Aorta (tissue), 5 donors: ENCODE measurements around the gene P2RY6. TPM values are rescaled to one million over a fixed set of nuclear protein-coding genes. Genes with fewer than 3 reads are reported as not detected.
A peak's percentile ranks its signal among the peaks of the same experiment; 100 is the strongest.

Source experiments
- ATAC-seq: fragments of 200-7000 bp; cut with Tn5 transposase; one replicate; pipeline ENCODE4 v1.9.1; 2022; ENCODE audit warnings: moderate library complexity; ENCODE audit not compliant: low FRiP score
- DNase-seq, 2 donors: peaks; one replicate each; pipeline ENCODE4 v3.0.0-alpha.2; 2020
- H3K27ac ChIP-seq, 2 donors: one replicate each; pipeline ENCODE4 v1.5.1; 2013; ENCODE audit warnings: low read length in 2 of 2, mild to moderate bottlenecking in 2 of 2, moderate library complexity in 2 of 2, control low read depth in 1 of 2, inconsistent platforms in 1 of 2, low read depth in 1 of 2
- H3K27me3 ChIP-seq, 2 donors: one replicate each; pipeline ENCODE4 v1.6.1; 2013; ENCODE audit warnings: control low read depth in 1 of 2, low read length in 1 of 2, mild to moderate bottlenecking in 1 of 2, moderate library complexity in 1 of 2; ENCODE audit not compliant: insufficient read depth in 2 of 2, control insufficient read depth in 1 of 2
- H3K36me3 ChIP-seq, 2 donors: one replicate each; pipeline ENCODE4 v1.6.1; 2013; ENCODE audit warnings: control low read depth in 1 of 2, low read length in 1 of 2, mild to moderate bottlenecking in 1 of 2; ENCODE audit not compliant: insufficient read depth in 2 of 2, control insufficient read depth in 1 of 2
- H3K4me1 ChIP-seq, 2 donors: one replicate each; pipeline ENCODE4 v1.6.1; 2013; ENCODE audit warnings: low read length in 2 of 2, control low read depth in 1 of 2, mild to moderate bottlenecking in 1 of 2, moderate library complexity in 1 of 2; ENCODE audit not compliant: insufficient read depth in 2 of 2, control insufficient read depth in 1 of 2
- H3K4me3 ChIP-seq, 2 donors: one replicate each; pipeline ENCODE4 v1.5.1; 2013; ENCODE audit warnings: low read length in 2 of 2, control low read depth in 1 of 2, mild to moderate bottlenecking in 1 of 2
- H3K9me3 ChIP-seq: one replicate; pipeline ENCODE4 v1.6.1; 2013; ENCODE audit warnings: mild to moderate bottlenecking, low read length; ENCODE audit not compliant: control insufficient read depth
- WGBS, 2 donors: extraction: QIAGEN DNeasy Blood & Tissue Kit; methylation state at CpG; one replicate each; pipeline ENCODE4 v1.1.7; 2013; 5-methylcytosine and 5-hydroxymethylcytosine counted together
- intact Hi-C, 2 donors: fragments of 100-400 bp; cut with DNase I; formaldehyde crosslinking; loops; one replicate each; pipeline versions ENCODE4 v1.14.2 to v1.15.0; 2022
- polyA plus RNA-seq, 2 donors: library from polyadenylated mRNA; stranded (reverse); fragments of 200-250 nt; gene quantifications; one replicate each; pipeline ENCODE4 v1.2.3, GENCODE V29; 2013
- total RNA-seq, 2 donors: library from RNA; stranded (reverse); fragmentation: NEBNext Ultra II Directional; extraction: Animal tissue kit (Norgen Biotek cat#: 25700); gene quantifications; one replicate each; pipeline ENCODE4 v1.2.1, GENCODE V29; 2021
- donor health status: healthy with polysubstance abuse.
- donor health status: Bipolar disorder and iron deficiency.
- donor health status: DM: no; HTN: no; CAD: no.
- donor health status: DM: no; HTN: no; CAD: no.
- donor health status: DM: yes; HTN: yes; CAD: no.

The P2RY6 gene
- total and polyA plus RNA-seq, 4 donors, result 2.5 to 12.0 (median 5.2) TPM

DNA sequence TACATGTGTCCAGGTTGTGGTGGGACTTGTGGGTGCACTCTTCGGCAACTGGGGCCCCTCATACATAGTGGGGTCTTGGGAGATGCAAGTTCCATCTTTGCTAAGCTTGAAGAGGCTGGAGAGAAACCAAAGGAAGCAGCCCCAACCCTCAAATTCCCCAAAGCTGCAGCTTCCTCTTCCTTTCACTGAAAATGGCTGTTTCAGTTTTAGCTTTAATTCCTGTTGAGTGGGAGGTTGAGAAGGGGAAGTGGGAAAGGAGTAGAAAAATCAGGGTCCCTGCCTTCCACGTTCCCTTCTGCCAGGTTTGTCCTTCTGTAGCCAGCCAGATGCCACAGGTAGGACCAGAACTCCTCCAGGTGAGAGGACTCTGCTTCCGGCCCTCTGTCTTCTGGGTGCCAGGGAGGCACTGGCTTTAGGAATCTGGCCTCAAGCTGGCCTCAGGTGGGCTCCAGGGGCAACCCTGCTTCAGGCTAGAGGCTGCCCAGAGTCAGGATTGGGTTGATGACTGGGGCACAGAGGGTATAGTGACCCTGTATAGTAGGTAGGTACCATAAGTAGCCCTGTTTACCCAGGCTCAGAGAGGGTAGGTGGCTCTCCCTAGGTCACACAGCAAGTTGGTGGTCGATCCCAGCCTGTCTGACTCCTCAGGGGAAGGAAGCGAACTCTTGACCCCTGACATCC is 16.2 kb downstream of the P2RY6 start:
- ATAC-seq (peak; percentile 3), DNase-seq (peak in 1 of 2 donors; percentile 37)
- Histone ChIP-seq H3K4me1 (no peaks in the 10 kb centered on the region), H3K27me3 (no peaks in the 10 kb centered on the region), H3K36me3 (no peaks in the 10 kb centered on the region), H3K4me3 (no peak overlapping the region), H3K27ac (no peak overlapping the region), H3K9me3 (no peaks in the 10 kb centered on the region)
- WGBS, 2 donors, result 71 to 80% methylated on average over 5 of the region's 5 CpGs
- intact Hi-C loops, result loop anchor here (2.0 to 5.0 kb wide), 2 partner anchors 48 to 101 kb away; no protein-coding TSS in a partner anchor

DNA sequence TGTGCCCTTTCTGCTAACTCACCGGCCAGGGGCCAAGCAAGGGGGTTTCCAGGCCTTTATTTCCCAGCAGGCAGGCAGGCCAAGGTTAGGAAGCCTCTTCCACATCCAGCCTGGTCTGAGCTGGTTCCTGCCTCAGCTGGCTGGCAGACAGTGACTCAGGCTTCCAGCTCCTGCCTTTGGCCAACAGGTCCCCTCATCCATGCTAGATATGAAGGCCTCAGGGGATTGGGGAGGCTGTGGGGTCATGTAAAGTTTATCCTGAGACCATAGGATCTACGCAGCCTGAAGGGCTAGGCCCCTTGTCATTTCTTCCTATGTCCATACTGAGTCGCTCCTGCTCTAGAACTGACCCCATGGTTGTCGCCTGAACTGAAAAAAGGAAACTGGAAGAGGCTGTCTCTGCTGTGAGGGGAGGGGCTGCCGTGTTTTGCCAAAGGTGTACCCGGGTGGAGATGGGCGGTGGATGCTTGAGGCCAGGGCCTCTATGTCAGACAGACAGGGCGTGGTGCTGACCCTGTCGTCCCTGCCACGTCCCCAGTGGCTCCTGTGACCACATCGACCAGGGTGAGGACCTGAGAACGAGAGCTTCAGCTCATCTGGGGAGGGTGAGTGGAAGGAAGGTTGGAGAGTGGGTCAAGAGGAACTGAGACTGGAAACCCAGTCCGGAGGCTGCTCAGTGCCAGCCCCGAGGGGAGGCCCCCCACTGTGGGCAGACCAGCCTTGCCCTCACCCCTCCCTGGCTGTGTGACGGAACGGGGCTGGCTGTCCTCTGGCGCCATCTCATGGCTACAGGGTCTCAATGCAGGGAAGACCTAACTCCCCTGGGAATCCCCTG is 17.0 kb downstream of the P2RY6 start:
- ATAC-seq (peak; percentile 91), DNase-seq (peak; percentile 90)
- H3K27ac ChIP-seq, result peak overlapping the region in 1 of 2 donors; percentile 22
- H3K4me1 ChIP-seq, result no peaks in the 10 kb centered on the region
- no peak overlapping the region for H3K4me3 ChIP-seq
- no peaks in the 10 kb centered on the region for H3K36me3 ChIP-seq
- H3K9me3 ChIP-seq, result no peaks in the 10 kb centered on the region
- H3K27me3 ChIP-seq, result no peaks in the 10 kb centered on the region
- intact Hi-C loops, result loop anchor here (1.0 to 5.0 kb wide), 3 partner anchors 48 to 104 kb away; no protein-coding TSS in a partner anchor
- WGBS, 2 donors, result 13 to 15% methylated on average over 17 of the region's 17 CpGs

- ATAC-seq, result no peak
- peak; percentile 43 to 45 for DNase-seq
- 93 to 95% methylated on average over 4 of the region's 4 CpGs for WGBS, 2 donors
- no peak overlapping the region for H3K4me3 ChIP-seq
- intact Hi-C loops, result loop anchor here in 1 of 2 donors (10.0 kb wide), 1 partner anchor 374 kb away; no protein-coding TSS in a partner anchor
- H3K9me3 ChIP-seq, result no peaks in the 10 kb centered on the region
- H3K4me1 ChIP-seq, result no peaks in the 10 kb centered on the region
- no peak overlapping the region for H3K27ac ChIP-seq
- H3K27me3 ChIP-seq, result no peaks in the 10 kb centered on the region
- H3K36me3 ChIP-seq, result no peaks in the 10 kb centered on the region
Measured at GRCh38 chr11:73290536-73290935, 18.4 kb downstream of the P2RY6 start.

DNA sequence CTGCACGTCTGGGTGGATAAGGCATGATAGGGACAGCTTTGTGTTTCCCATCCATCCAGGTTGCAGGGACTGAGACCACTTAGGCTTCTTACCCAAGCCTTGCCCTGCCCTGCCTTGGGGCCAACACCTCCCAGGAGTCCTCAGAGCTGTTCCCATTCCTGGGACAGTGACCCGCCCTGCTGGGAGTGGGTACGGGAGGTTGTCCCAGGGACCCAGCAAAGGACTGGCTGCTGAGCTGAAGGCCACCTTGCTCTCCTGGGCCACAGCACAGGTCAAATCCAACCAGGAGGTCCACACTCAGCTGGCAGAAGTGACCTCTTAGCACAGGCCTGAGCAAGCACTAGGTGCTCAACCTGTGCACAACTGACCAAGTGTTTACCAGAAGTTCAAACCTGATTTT is 19.1 kb downstream of the P2RY6 start:
- Histone ChIP-seq H3K4me1 (no peaks in the 10 kb centered on the region), H3K27me3 (no peaks in the 10 kb centered on the region), H3K36me3 (no peaks in the 10 kb centered on the region), H3K27ac (no peak overlapping the region), H3K9me3 (no peaks in the 10 kb centered on the region), H3K4me3 (no peak overlapping the region)
- WGBS, 2 donors, result 80 to 91% methylated on average over 3 of the region's 3 CpGs
- ATAC-seq (no peak), DNase-seq (peak; percentile 26 to 57)
- intact Hi-C loops, result loop anchor here in 1 of 2 donors (10.0 kb wide), 1 partner anchor 374 kb away; no protein-coding TSS in a partner anchor

- WGBS, 2 donors, result 89 to 90% methylated on average over 12 of the region's 12 CpGs
- H3K4me1 ChIP-seq, result no peaks in the 10 kb centered on the region
- H3K9me3 ChIP-seq, result no peaks in the 10 kb centered on the region
- H3K27ac ChIP-seq, result no peak overlapping the region
- intact Hi-C loops, result loop anchor here in 1 of 2 donors (10.0 kb wide), 1 partner anchor 373 kb away; no protein-coding TSS in a partner anchor
- H3K4me3 ChIP-seq, result no peak overlapping the region
- no peaks in the 10 kb centered on the region for H3K36me3 ChIP-seq
- DNase-seq (peak; percentile 42 to 60), ATAC-seq (no peak)
- no peaks in the 10 kb centered on the region for H3K27me3 ChIP-seq
Measured at GRCh38 chr11:73291781-73292524, 19.8 kb downstream of the P2RY6 start.

DNA sequence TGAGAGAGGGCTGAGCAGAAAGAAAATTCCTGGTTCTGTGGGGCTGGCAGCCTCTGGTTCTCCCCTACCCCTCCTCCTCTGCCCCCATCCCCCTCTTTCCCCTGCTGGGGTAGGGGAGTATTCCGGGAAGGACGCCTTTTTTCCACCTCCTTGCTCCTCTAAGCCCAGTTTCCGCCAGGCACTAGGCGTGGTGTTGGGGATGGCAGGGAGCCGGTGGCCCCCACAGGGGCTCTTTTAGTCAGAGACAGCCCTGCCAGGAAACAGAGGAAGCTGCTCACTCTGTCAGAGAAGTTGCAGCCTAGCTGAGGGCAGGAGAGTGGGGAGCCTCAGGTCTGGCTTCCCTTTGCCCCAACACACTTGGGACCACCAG is 20.4 kb downstream of the P2RY6 start:
- ATAC-seq, result no peak
- WGBS, 2 donors, result 50 to 63% methylated on average over 5 of the region's 5 CpGs
- Histone ChIP-seq H3K27me3 (no peaks in the 10 kb centered on the region), H3K36me3 (no peaks in the 10 kb centered on the region), H3K27ac (no peak overlapping the region), H3K9me3 (no peaks in the 10 kb centered on the region), H3K4me3 (no peak overlapping the region), H3K4me1 (no peaks in the 10 kb centered on the region)
- DNase-seq, result peak; percentile 67 to 74
- intact Hi-C loops, result loop anchor here in 1 of 2 donors (10.0 kb wide), 1 partner anchor 372 kb away; no protein-coding TSS in a partner anchor

DNA sequence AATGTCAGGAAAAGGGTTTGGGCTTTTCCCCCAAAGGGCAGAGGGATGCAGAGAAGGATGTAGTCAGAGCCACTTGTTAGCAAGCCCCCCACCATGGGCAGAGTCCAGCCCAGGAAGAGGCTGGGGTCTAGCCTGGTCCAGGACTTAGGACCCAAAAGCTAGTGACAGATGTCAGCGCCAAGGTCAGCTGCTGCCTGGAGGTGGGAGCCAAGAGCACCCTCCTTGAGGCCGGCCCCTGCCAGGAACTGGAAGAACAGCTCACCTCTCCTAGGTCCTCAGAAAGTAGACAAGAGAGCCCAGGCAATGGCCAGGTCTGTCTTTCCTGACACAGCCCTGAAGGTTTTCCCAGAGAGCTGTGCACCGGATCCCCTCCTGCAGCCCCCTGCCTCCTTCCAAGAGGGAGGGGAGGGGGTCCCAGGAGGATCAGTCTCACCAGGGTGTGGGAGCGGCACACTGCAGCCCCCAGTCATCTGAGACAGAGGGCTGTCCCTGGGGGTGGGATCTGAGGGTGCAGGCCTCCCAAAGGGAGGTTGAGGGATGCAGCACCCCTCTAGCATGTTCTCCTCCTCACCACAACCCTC is 21.3 kb downstream of the P2RY6 start:
- H3K36me3 ChIP-seq, result no peaks in the 10 kb centered on the region
- H3K4me1 ChIP-seq, result no peaks in the 10 kb centered on the region
- no peaks in the 10 kb centered on the region for H3K9me3 ChIP-seq
- peak; percentile 33 to 48 for DNase-seq
- no peak for ATAC-seq
- H3K27ac ChIP-seq, result no peak overlapping the region
- H3K27me3 ChIP-seq, result no peaks in the 10 kb centered on the region
- intact Hi-C loops, result loop anchor here in 1 of 2 donors (10.0 kb wide), 1 partner anchor 371 kb away; no protein-coding TSS in a partner anchor
- 92 to 95% methylated on average over 4 of the region's 4 CpGs for whole genome bisulfite sequencing, 2 donors
- no peak overlapping the region for H3K4me3 ChIP-seq

GRCh38 chr11:73294604-73295003 is 22.5 kb downstream of the P2RY6 start:
- ATAC-seq, result no peak
- H3K36me3 ChIP-seq, result no peaks in the 10 kb centered on the region
- H3K4me3 ChIP-seq, result no peak overlapping the region
- H3K9me3 ChIP-seq, result no peaks in the 10 kb centered on the region
- peak in 1 of 2 donors; percentile 51 for DNase-seq
- no peaks in the 10 kb centered on the region for H3K4me1 ChIP-seq
- H3K27me3 ChIP-seq, result no peaks in the 10 kb centered on the region
- intact Hi-C loops, result loop anchor here in 1 of 2 donors (5.0 to 10.0 kb wide), 3 partner anchors 43 to 370 kb away; no protein-coding TSS in a partner anchor
- no peak overlapping the region for H3K27ac ChIP-seq
